Right renal cortex interstitium (tissue), 3 donors: ENCODE data around the gene LACC1. TPM values are rescaled to one million over a fixed set of nuclear protein-coding genes. Genes with fewer than 3 reads are reported as not detected.

Source experiments
- DNase-seq, 3 donors: peaks; one replicate each; pipeline ENCODE4 v3.0.0-alpha.2; 2013; ENCODE audit warnings: low read depth in 3 of 3, low spot score in 2 of 3
- polyA plus RNA-seq, 3 donors: library from polyadenylated mRNA; unstranded; fragments of 120-200 nt; gene quantifications; one replicate each; pipeline ENCODE4 v1.2.1, GENCODE V29; 2013; ENCODE audit not compliant: insufficient read length in 3 of 3

LACC1 gene
- polyA plus RNA-seq, 3 donors = 4.0 to 4.6 (median 4.1) TPM

GRCh38 chr13:43938449-43938848 is 58.7 kb downstream of the LACC1 start:
- no peak for DNase-seq

- DNase-seq = no peak
These were observed 59.4 kb downstream of the LACC1 start for GRCh38 chr13:43939086-43939485.

GRCh38 chr13:43942286-43942685 is 62.6 kb downstream of the LACC1 start:
- no peak for DNase-seq

Other genes with a start within 250 kb of the LACC1 start
- gene ENOX1, start 92.9 kb upstream of the LACC1 start, polyA plus RNA-seq = 10 to 100 TPM in 2 of 3 donors, 1 to 10 TPM in 1; 8.8 to 11.9 (median 11.1) TPM
- 10 to 100 TPM in 2 of 3 donors, 1 to 10 TPM in 1; 9.7 to 15.6 (median 12.2) TPM for gene CCDC122, start 164 bp upstream of the LACC1 start, polyA plus RNA-seq